Panc1 (cell line): ENCODE data around the gene TMEM117. TPM values are rescaled to one million over a fixed set of nuclear protein-coding genes. Genes with fewer than 3 reads are reported as not detected.

Experiments
- ATAC-seq: fragments of 200-7000 bp; cut with Tn5 transposase; 2 replicates; pipeline ENCODE4 v1.9.1; 2020; ENCODE audit warnings: mild to moderate bottlenecking, moderate library complexity
- BruUV-seq: library from RNA; stranded (reverse); fragments of 400-500 nt; replicated peaks from 2 replicates; lab custom pipeline; 2021; lab: Mats Ljungman, UMichigan
- CTCF ChIA-PET: fragments of 300-600 bp; sonication (Branson Sonifier 250); formaldehyde crosslinking; loops from one replicate; lab custom pipeline; 2022; ENCODE audit warnings: antibody characterized with exemption; lab: Charles Lee
- POLR2A ChIA-PET: fragments of 300-600 bp; sonication (Branson Sonifier 250); formaldehyde crosslinking; loops from one replicate; lab custom pipeline; 2022; ENCODE audit warnings: antibody characterized with exemption; lab: Charles Lee
- DNase-seq: peaks from one replicate; pipeline ENCODE4 v3.0.0-alpha.2; 2010; ENCODE audit warnings: low read depth, low spot score
- H3K27ac ChIP-seq: 2 replicates; pipeline ENCODE4 v1.5.1; 2011; ENCODE audit warnings: mild to moderate bottlenecking, low read length, inconsistent platforms
- H3K27me3 ChIP-seq: fragments of 200-500 bp; sonication (Bioruptor generic); 2 replicates; pipeline ENCODE4 v1.6.0; 2014; ENCODE audit warnings: low read length, inconsistent platforms; ENCODE audit not compliant: control insufficient read depth, insufficient read depth
- H3K36me3 ChIP-seq: fragments of 200-500 bp; sonication (Bioruptor generic); 2 replicates; pipeline ENCODE4 v1.5.1; 2014; ENCODE audit warnings: inconsistent platforms, mild to moderate bottlenecking, low read length, moderate library complexity; ENCODE audit not compliant: control insufficient read depth, insufficient read depth
- H3K4me1 ChIP-seq: 2 replicates; pipeline ENCODE4 v1.5.1; 2011; ENCODE audit warnings: inconsistent platforms, mild to moderate bottlenecking, low read length, moderate library complexity; ENCODE audit not compliant: control insufficient read depth, insufficient read depth
- H3K4me3 ChIP-seq, 2 experiments: 2 replicates each; pipeline ENCODE4 v1.5.1; 2011 to 2012; ENCODE audit warnings: low read depth in 2 of 2, low read length in 2 of 2, mild to moderate bottlenecking in 2 of 2, inconsistent platforms in 1 of 2, moderate library complexity in 1 of 2
- H3K9me3 ChIP-seq: fragments of 200-500 bp; sonication (Bioruptor generic); 2 replicates; pipeline ENCODE4 v1.5.1; 2014; ENCODE audit warnings: low read depth, mild to moderate bottlenecking, inconsistent platforms, low read length, moderate library complexity; ENCODE audit not compliant: control insufficient read depth, insufficient read depth
- CTCF ChIP-seq: fragments of 450-650 bp; IDR thresholded peaks from 2 replicates; pipeline ENCODE4 v1.5.1; 2017; ENCODE audit warnings: mild to moderate bottlenecking
- POLR2AphosphoS5 ChIP-seq: IDR thresholded peaks from 2 replicates; pipeline ENCODE4 v1.6.1; 2012; ENCODE audit warnings: mild to moderate bottlenecking, low read depth, low read length, moderate library complexity
- SIN3A ChIP-seq: IDR thresholded peaks from 2 replicates; pipeline ENCODE4 v1.6.1; 2012; ENCODE audit warnings: low read depth, mild to moderate bottlenecking, low read length, moderate library complexity, borderline replicate concordance; ENCODE audit not compliant: insufficient read depth
- TCF7L2 ChIP-seq: IDR thresholded peaks from 2 replicates; pipeline ENCODE4 v1.6.1; 2011; ENCODE audit warnings: mild to moderate bottlenecking, low read depth, low read length, inconsistent platforms
- in situ Hi-C: cut with HindIII; loops from 2 replicates; pipeline ENCODE4 v1.10.0; 2016; ENCODE audit warnings: low sequenced_read_pairs, low pct_unique_long_range_greater_than_20kb
- intact Hi-C: fragments of 100-400 bp; cut with micrococcal nuclease; formaldehyde crosslinking; loops from one replicate; pipeline ENCODE4 v1.10.0; 2022; ENCODE audit not compliant: unreplicated experiment
- total RNA-seq: library from RNA; stranded (reverse); gene quantifications from one replicate; pipeline ENCODE4 v1.2.1, GENCODE V29; 2021; ENCODE audit not compliant: unreplicated experiment
- TF ChIP-seq, protein P1 (sequence below), 2 experiments: IDR thresholded peaks; 2 replicates each; pipeline ENCODE4 v1.6.1; 2011 to 2012; ENCODE audit warnings: low read depth in 2 of 2, control low read depth in 1 of 2, low read length in 1 of 2, mild to moderate bottlenecking in 1 of 2, moderate library complexity in 1 of 2; ENCODE audit not compliant: insufficient read depth in 1 of 2

The TMEM117 gene
- total RNA-seq, 1 experiment from 2014 or later = 5.5 TPM

- no peak overlapping the region for H3K4me3 ChIP-seq
- no TSS peak for BruUV-seq
- in situ Hi-C loops (no loop called here), intact Hi-C loops (no loop called here)
- POLR2A ChIA-PET = interaction anchor here (0.5 kb wide), 1 partner anchor 1176 kb away, joined by 5 read pairs; no protein-coding TSS in a partner anchor
- H3K27ac ChIP-seq = no peak overlapping the region
- H3K36me3 ChIP-seq = no peaks in the 10 kb centered on the region
- no peaks in the 10 kb centered on the region for H3K9me3 ChIP-seq
- no peak for ATAC-seq
- TF ChIP-seq, protein P1, sequence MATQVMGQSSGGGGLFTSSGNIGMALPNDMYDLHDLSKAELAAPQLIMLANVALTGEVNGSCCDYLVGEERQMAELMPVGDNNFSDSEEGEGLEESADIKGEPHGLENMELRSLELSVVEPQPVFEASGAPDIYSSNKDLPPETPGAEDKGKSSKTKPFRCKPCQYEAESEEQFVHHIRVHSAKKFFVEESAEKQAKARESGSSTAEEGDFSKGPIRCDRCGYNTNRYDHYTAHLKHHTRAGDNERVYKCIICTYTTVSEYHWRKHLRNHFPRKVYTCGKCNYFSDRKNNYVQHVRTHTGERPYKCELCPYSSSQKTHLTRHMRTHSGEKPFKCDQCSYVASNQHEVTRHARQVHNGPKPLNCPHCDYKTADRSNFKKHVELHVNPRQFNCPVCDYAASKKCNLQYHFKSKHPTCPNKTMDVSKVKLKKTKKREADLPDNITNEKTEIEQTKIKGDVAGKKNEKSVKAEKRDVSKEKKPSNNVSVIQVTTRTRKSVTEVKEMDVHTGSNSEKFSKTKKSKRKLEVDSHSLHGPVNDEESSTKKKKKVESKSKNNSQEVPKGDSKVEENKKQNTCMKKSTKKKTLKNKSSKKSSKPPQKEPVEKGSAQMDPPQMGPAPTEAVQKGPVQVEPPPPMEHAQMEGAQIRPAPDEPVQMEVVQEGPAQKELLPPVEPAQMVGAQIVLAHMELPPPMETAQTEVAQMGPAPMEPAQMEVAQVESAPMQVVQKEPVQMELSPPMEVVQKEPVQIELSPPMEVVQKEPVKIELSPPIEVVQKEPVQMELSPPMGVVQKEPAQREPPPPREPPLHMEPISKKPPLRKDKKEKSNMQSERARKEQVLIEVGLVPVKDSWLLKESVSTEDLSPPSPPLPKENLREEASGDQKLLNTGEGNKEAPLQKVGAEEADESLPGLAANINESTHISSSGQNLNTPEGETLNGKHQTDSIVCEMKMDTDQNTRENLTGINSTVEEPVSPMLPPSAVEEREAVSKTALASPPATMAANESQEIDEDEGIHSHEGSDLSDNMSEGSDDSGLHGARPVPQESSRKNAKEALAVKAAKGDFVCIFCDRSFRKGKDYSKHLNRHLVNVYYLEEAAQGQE (IDR thresholded peaks at IDR 0.05; ENCODE audit: insufficient read depth in 1 of 2, low read depth in 2 of 2, low read length in 1 of 2) = no peak
- TF ChIP-seq SIN3A = no peak
- TF ChIP-seq TCF7L2 = no peak
- TF ChIP-seq POLR2AphosphoS5 = no peak
- no peak for TF ChIP-seq CTCF
- H3K4me1 ChIP-seq = no peaks in the 10 kb centered on the region
- no peaks in the 10 kb centered on the region for H3K27me3 ChIP-seq
- DNase-seq = no peak
- CTCF ChIA-PET = no interaction called here
Measured at GRCh38 chr12:43951286-43951685, 115.4 kb downstream of the TMEM117 start.

GRCh38 chr12:43957732-43958372 is 122.0 kb downstream of the TMEM117 start:
- in situ Hi-C loops (no loop called here), intact Hi-C loops (no loop called here)
- peak; percentile 86 for ATAC-seq

More at GRCh38 chr12:43957732-43958372, 122.0 kb downstream of the TMEM117 start:
- Histone ChIP-seq H3K4me1 (no peaks in the 10 kb centered on the region), H3K27ac (no peak overlapping the region), H3K36me3 (no peaks in the 10 kb centered on the region), H3K4me3 (no peak overlapping the region), H3K9me3 (no peaks in the 10 kb centered on the region), H3K27me3 (no peaks in the 10 kb centered on the region)
- peak; percentile 32 for DNase-seq
- ChIA-PET POLR2A (no interaction called here), CTCF (no interaction called here)
- no TSS peak for BruUV-seq
- TF ChIP-seq SIN3A (no peak), POLR2AphosphoS5 (no peak), TCF7L2 (no peak), CTCF (peak; percentile 51; the same call in 1 of the 2 replicates)
- TF ChIP-seq, protein P1 (IDR thresholded peaks at IDR 0.05; ENCODE audit: insufficient read depth in 1 of 2, low read depth in 2 of 2, low read length in 1 of 2) = no peak
